ENCODE measurements around the gene B4GALT5. TPM values are rescaled to one million over a fixed set of nuclear protein-coding genes. Genes with fewer than 3 reads are reported as not detected.
A peak's percentile ranks its signal among the peaks of the same experiment; 100 is the strongest.
"Not testable (repeated sequence)": the region's sequence is repeated elsewhere in the genome, so short reads cannot be mapped to it uniquely, and the experiment has no call there.

Gene B4GALT5
- total RNA-seq, 1 donor from 2014 or later, result 46.1 TPM

DNA sequence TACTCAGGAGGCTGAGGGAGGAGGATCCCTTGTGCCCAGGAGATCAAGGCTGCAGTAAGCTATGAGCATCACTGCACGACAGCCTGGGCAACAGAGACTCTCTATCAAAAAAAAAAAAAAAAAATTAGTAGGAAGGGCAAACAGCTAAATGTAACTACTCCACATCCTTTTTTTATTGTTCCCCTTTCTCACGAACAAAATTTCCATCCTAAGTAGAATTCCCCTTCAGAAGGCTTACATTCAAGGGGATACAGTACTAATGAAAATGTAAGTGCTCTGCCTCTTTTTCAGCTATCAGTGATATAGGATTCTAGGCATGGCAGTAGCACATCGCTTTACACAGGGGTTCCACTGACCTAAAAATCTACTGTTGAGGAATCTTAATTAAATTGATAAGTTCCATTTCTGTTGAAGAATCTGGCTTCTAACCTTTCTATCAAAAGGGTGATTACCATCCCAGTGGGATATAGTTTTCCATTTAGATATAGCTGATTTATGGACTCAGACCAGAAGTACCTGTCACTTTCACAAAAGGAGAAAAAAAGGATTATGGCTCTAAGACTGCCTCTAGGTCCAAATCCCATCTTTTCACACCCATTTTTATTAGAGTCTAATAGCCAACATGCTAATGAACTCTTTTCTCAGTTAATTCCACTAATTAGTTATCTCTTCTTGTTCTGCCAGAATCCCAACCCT, 2.6 kb downstream of the B4GALT5 start:
- Histone ChIP-seq H3K36me3 (no peaks in the 10 kb centered on the region), H3K4me3 (peak overlapping the region; percentile 91), H3K27ac (peak overlapping the region; percentile 7), H3K4me1 (peaks cover 48% of the 10 kb centered on the region), H3K9me3 (no peaks in the 10 kb centered on the region), H3K27me3 (no peaks in the 10 kb centered on the region)
- no peak for ATAC-seq
- TF ChIP-seq, protein P1, sequence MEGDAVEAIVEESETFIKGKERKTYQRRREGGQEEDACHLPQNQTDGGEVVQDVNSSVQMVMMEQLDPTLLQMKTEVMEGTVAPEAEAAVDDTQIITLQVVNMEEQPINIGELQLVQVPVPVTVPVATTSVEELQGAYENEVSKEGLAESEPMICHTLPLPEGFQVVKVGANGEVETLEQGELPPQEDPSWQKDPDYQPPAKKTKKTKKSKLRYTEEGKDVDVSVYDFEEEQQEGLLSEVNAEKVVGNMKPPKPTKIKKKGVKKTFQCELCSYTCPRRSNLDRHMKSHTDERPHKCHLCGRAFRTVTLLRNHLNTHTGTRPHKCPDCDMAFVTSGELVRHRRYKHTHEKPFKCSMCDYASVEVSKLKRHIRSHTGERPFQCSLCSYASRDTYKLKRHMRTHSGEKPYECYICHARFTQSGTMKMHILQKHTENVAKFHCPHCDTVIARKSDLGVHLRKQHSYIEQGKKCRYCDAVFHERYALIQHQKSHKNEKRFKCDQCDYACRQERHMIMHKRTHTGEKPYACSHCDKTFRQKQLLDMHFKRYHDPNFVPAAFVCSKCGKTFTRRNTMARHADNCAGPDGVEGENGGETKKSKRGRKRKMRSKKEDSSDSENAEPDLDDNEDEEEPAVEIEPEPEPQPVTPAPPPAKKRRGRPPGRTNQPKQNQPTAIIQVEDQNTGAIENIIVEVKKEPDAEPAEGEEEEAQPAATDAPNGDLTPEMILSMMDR (IDR thresholded peaks at IDR 0.05), result no peak
- intact Hi-C loops (cut with DNase I), result no loop called here
- no peak for DNase-seq

DNA sequence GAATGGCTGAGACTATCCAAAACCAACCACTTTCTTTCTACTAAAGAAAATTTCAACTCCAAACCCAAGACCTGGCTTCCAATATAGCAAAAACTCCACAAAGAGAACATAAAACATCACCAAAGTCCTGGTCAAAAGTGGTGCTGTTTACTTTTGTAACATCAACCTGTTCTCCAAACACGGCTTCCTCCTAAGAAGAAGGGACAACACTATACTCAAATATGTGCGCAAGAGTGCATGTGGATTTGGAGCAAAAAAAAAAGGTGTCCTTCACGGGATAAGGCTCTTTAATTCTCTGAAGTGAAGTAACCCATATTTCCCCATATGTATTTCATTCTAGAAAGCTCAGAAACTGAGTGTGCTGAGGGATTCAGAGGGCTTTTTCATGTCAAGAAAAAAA, 6.6 kb downstream of the B4GALT5 start:
- intact Hi-C loops (cut with DNase I), result no loop called here
- Histone ChIP-seq H3K36me3 (no peaks in the 10 kb centered on the region), H3K4me3 (no peak overlapping the region), H3K9me3 (no peaks in the 10 kb centered on the region), H3K27ac (peak overlapping the region; percentile 18), H3K27me3 (no peaks in the 10 kb centered on the region), H3K4me1 (peaks cover 64% of the 10 kb centered on the region)
- TF ChIP-seq, protein P1 (IDR thresholded peaks at IDR 0.05), result no peak
- DNase-seq (no peak), ATAC-seq (no peak)

DNA sequence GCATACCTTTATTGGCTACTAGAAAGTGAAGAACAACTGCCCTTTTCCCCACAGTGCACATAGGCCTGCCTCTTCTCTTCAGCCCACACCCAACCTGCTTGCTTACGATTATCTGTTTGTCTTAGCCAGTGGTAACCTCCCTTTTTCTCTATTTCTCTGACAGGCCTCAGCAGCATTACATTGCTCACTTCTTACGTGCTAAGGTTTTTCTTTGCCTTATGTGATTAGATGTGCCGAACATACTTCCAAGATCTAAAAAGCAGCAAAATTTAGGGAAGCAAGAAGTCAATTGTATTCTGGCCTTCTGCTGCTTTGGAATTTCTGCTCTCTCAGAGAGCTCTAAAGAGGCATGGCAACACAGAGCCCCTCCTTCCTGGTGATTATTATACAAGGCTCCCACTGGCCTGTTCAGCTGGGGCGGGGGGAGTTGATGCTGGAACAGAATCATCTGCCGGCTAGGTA, 7.0 kb downstream of the B4GALT5 start:
- intact Hi-C loops (cut with DNase I), result no loop called here
- H3K4me1 ChIP-seq, result peaks cover 64% of the 10 kb centered on the region
- H3K27ac ChIP-seq, result peak overlapping the region; percentile 18
- ATAC-seq (peak; percentile 36), DNase-seq (no peak)
- no peaks in the 10 kb centered on the region for H3K9me3 ChIP-seq
- H3K27me3 ChIP-seq, result no peaks in the 10 kb centered on the region
- no peaks in the 10 kb centered on the region for H3K36me3 ChIP-seq
- no peak overlapping the region for H3K4me3 ChIP-seq
- TF ChIP-seq, protein P1 (IDR thresholded peaks at IDR 0.05), result no peak

DNA sequence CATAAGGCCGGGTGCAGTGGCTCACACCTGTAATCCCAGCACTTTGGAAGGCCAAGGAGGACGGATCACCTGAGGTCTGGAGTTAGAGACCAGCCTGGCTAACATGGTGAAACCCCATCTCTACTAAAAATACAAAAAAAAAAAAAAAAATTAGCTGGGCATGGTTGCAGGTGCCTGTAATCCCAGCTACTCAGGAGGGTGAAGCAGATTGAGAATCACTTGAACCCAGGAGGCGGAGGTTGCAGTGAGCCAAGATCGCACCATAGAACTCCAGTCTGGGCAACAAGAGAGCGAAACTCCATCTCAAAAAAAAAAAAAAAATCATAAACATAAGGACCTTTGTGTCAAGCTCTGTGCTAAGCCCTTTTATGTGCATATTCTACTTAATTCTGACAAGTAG, 7.8 kb downstream of the B4GALT5 start:
- H3K36me3 ChIP-seq; H3K27me3 ChIP-seq; DNase-seq; H3K27ac ChIP-seq; ATAC-seq; H3K9me3 ChIP-seq; intact Hi-C loops (cut with DNase I); H3K4me3 ChIP-seq: not testable (repeated sequence)
- H3K4me1 ChIP-seq, result peaks cover 64% of the 10 kb centered on the region

DNA sequence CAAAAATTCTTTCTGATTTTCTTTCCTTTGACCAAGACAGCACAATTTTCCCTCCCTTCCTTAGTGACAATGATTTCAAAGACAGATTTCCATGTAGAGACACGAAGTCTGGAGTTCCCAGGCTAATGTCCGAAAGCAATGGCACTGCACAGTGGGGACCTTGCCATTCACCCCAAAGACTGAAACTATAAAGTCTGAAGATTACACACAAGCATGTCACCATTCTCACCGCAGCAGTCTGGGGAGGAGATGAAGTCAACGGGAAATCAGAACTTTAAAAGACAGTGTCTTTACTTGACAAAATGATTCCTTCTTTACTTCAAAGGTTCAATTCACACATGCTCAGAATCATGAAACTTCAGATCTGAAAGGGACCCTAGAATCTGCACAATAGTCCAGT, 8.3 kb downstream of the B4GALT5 start:
- Histone ChIP-seq H3K9me3 (no peaks in the 10 kb centered on the region), H3K36me3 (no peaks in the 10 kb centered on the region), H3K27me3 (no peaks in the 10 kb centered on the region), H3K4me3 (no peak overlapping the region), H3K4me1 (peaks cover 70% of the 10 kb centered on the region), H3K27ac (no peak overlapping the region)
- TF ChIP-seq, protein P1 (IDR thresholded peaks at IDR 0.05), result no peak
- intact Hi-C loops (cut with DNase I), result no loop called here
- ATAC-seq, result no peak
- no peak for DNase-seq

DNA sequence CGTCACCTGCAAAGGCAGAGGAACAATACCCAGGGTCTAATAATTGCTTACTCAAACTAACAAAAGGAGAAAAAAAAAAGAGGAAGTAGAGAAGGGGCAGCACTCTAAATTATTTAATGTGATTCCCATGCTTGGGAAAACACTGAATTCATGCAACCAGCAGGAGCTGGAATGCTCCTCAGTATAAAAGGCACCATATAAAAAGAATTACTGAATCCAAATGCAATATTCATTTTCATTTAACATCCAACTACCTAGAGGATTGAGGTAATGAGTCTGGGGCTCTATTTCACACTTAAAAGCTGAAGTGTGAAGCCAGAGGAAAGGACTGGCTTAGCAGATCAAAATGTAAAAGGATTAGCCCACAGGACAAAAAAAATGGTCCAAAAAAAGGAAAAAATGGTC, 8.7 kb downstream of the B4GALT5 start:
- DNase-seq (no peak), ATAC-seq (no peak)
- H3K36me3 ChIP-seq, result no peaks in the 10 kb centered on the region
- TF ChIP-seq, protein P1 (IDR thresholded peaks at IDR 0.05), result no peak
- no peak overlapping the region for H3K4me3 ChIP-seq
- H3K27me3 ChIP-seq, result no peaks in the 10 kb centered on the region
- H3K4me1 ChIP-seq, result peaks cover 73% of the 10 kb centered on the region
- no peak overlapping the region for H3K27ac ChIP-seq
- H3K9me3 ChIP-seq, result no peaks in the 10 kb centered on the region
- intact Hi-C loops (cut with DNase I), result no loop called here
